ENCODE results near the gene SMTN. TPM values are rescaled to one million over a fixed set of nuclear protein-coding genes. Genes with fewer than 3 reads are reported as not detected.

The SMTN gene
- total RNA-seq, 2 experiments from 2014 or later: 2.9 TPM

GRCh38 chr22:31135706-31136105, 54.6 kb downstream of the SMTN start:
- H3K4me1 ChIP-seq (ENCODE audit: insufficient read depth, low read length): no peaks in the 10 kb centered on the region
- H3K36me3 ChIP-seq (ENCODE audit: insufficient read depth, low read length): no peaks in the 10 kb centered on the region
- ATAC-seq (ENCODE audit: poor library complexity) (no peak), DNase-seq (no peak)
- H3K27ac Mint-ChIP-seq: no peak overlapping the region
- H3K4me3 Mint-ChIP-seq: no peak overlapping the region
- H3K9me3 Mint-ChIP-seq: no peaks in the 10 kb centered on the region
- no peaks in the 10 kb centered on the region for H3K36me3 Mint-ChIP-seq (ENCODE audit: low read depth)
- ChIA-PET CTCF (no interaction called here), POLR2A (no interaction called here)
- H3K4me3 ChIP-seq (ENCODE audit: low read length): no peak overlapping the region
- no peak for TF ChIP-seq CTCF (IDR thresholded peaks at IDR 0.05)
- H3K27me3 Mint-ChIP-seq: no peaks in the 10 kb centered on the region
- no peak overlapping the region for H3K27ac ChIP-seq (ENCODE audit: low read depth in 1 of 2, low read length in 2 of 2)
- intact Hi-C loops (cut with DNase I, micrococcal nuclease): no loop called here
- H3K9me3 ChIP-seq (ENCODE audit: control insufficient read depth in 1 of 2, insufficient read depth in 1 of 2, low read length in 2 of 2): no peaks in the 10 kb centered on the region
- no peaks in the 10 kb centered on the region for H3K4me1 Mint-ChIP-seq (ENCODE audit: low read depth)
- H3K27me3 ChIP-seq (ENCODE audit: control insufficient read depth in 1 of 2, insufficient read depth in 2 of 2, low read length in 2 of 2): no peaks in the 10 kb centered on the region

GRCh38 chr22:31136155-31136554, 55.0 kb downstream of the SMTN start:
- no peaks in the 10 kb centered on the region for H3K36me3 Mint-ChIP-seq (ENCODE audit: low read depth)
- ATAC-seq (ENCODE audit: poor library complexity) (no peak), DNase-seq (no peak)
- H3K4me3 Mint-ChIP-seq: no peak overlapping the region
- TF ChIP-seq CTCF (IDR thresholded peaks at IDR 0.05): no peak
- H3K9me3 Mint-ChIP-seq: no peaks in the 10 kb centered on the region
- H3K27ac Mint-ChIP-seq: no peak overlapping the region
- Histone ChIP-seq H3K4me1 (ENCODE audit: insufficient read depth, low read length) (no peaks in the 10 kb centered on the region), H3K9me3 (ENCODE audit: control insufficient read depth in 1 of 2, insufficient read depth in 1 of 2, low read length in 2 of 2) (no peaks in the 10 kb centered on the region), H3K27me3 (ENCODE audit: control insufficient read depth in 1 of 2, insufficient read depth in 2 of 2, low read length in 2 of 2) (no peaks in the 10 kb centered on the region), H3K4me3 (ENCODE audit: low read length) (no peak overlapping the region), H3K36me3 (ENCODE audit: insufficient read depth, low read length) (no peaks in the 10 kb centered on the region), H3K27ac (ENCODE audit: low read depth in 1 of 2, low read length in 2 of 2) (no peak overlapping the region)
- intact Hi-C loops (cut with DNase I, micrococcal nuclease): no loop called here
- CTCF ChIA-PET: no interaction called here
- no peaks in the 10 kb centered on the region for H3K27me3 Mint-ChIP-seq
- POLR2A ChIA-PET: no interaction called here
- no peaks in the 10 kb centered on the region for H3K4me1 Mint-ChIP-seq (ENCODE audit: low read depth)

GRCh38 chr22:31136711-31137110, 55.6 kb downstream of the SMTN start:
- no peak overlapping the region for H3K4me3 Mint-ChIP-seq
- H3K27me3 Mint-ChIP-seq: no peaks in the 10 kb centered on the region
- H3K4me3 ChIP-seq (ENCODE audit: low read length): no peak overlapping the region
- H3K4me1 Mint-ChIP-seq (ENCODE audit: low read depth): no peaks in the 10 kb centered on the region
- H3K9me3 Mint-ChIP-seq: no peaks in the 10 kb centered on the region
- ChIA-PET CTCF (no interaction called here), POLR2A (no interaction called here)
- no peaks in the 10 kb centered on the region for H3K4me1 ChIP-seq (ENCODE audit: insufficient read depth, low read length)
- no peaks in the 10 kb centered on the region for H3K9me3 ChIP-seq (ENCODE audit: control insufficient read depth in 1 of 2, insufficient read depth in 1 of 2, low read length in 2 of 2)
- DNase-seq (no peak), ATAC-seq (ENCODE audit: poor library complexity) (no peak)
- no peaks in the 10 kb centered on the region for H3K36me3 ChIP-seq (ENCODE audit: insufficient read depth, low read length)
- intact Hi-C loops (cut with DNase I, micrococcal nuclease): no loop called here
- H3K27ac ChIP-seq (ENCODE audit: low read depth in 1 of 2, low read length in 2 of 2): no peak overlapping the region
- H3K27me3 ChIP-seq (ENCODE audit: control insufficient read depth in 1 of 2, insufficient read depth in 2 of 2, low read length in 2 of 2): no peaks in the 10 kb centered on the region
- H3K36me3 Mint-ChIP-seq (ENCODE audit: low read depth): no peaks in the 10 kb centered on the region
- TF ChIP-seq CTCF (IDR thresholded peaks at IDR 0.05): no peak
- H3K27ac Mint-ChIP-seq: no peak overlapping the region
